ENCODE data around the gene MAPKBP1.

MAPKBP1 gene

GRCh38 chr15:41824062-41824745, 49.9 kb downstream of the MAPKBP1 start:
- DNase-seq, result no peak
- Histone ChIP-seq H3K9me3 (replicated peaks; ENCODE audit: insufficient read depth, low read length) (no peaks in the 10 kb centered on the region), H3K9me2 (replicated peaks; ENCODE audit: insufficient read depth, low read length) (no peaks in the 10 kb centered on the region), H3K4me2 (ENCODE audit: low read depth, low read length) (no peak overlapping the region), H3K4me3 (ENCODE audit: low read length) (no peak overlapping the region), H3K4me1 (ENCODE audit: low read length) (no peaks in the 10 kb centered on the region), H3K27ac (ENCODE audit: low read length) (no peak overlapping the region), H3K79me2 (ENCODE audit: low read length) (no peaks in the 10 kb centered on the region), H3K36me3 (replicated peaks; ENCODE audit: insufficient read depth, low read length) (no peaks in the 10 kb centered on the region), H2AFZ (ENCODE audit: low read length) (no peak overlapping the region), H3F3A (ENCODE audit: insufficient read depth, low read length) (no peaks in the 10 kb centered on the region), H4K20me1 (ENCODE audit: insufficient read depth, low read length) (no peaks in the 10 kb centered on the region), H3K9ac (ENCODE audit: low read length) (no peak overlapping the region), H3K27me3 (replicated peaks; ENCODE audit: insufficient read depth, low read length) (no peaks in the 10 kb centered on the region)
- TF ChIP-seq EZH2phosphoT487 (IDR thresholded peaks at IDR 0.05; ENCODE audit: low read length) (no peak), EZH2 (optimal IDR thresholded peaks at IDR 0.05; ENCODE audit: low read depth, low read length) (no peak), CTCF (IDR thresholded peaks at IDR 0.05; ENCODE audit: low read length) (no peak)

DNA sequence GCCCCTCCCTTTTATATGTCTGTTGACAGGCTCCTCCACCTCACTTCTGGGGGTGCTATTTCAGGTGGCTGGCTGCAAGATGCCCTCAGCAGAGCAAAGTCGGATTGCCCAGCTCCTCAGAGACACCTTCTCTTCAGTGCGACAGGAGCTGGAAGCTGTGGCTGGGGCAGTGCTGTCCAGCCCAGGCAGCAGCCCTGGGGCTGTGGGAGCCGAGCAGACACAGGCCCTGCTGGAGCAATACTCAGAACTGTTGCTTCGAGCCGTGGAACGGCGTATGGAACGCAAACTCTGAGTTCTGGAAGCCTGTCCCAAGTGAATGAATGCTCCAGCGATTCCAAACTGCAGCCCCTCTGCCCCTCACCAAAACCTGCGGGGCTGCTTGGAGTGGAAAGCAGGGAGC, 50.9 kb downstream of the MAPKBP1 start:
- Histone ChIP-seq H3K9me2 (replicated peaks; ENCODE audit: insufficient read depth, low read length) (no peaks in the 10 kb centered on the region), H3K36me3 (replicated peaks; ENCODE audit: insufficient read depth, low read length) (no peaks in the 10 kb centered on the region), H3F3A (ENCODE audit: insufficient read depth, low read length) (no peaks in the 10 kb centered on the region), H3K27ac (ENCODE audit: low read length) (no peak overlapping the region), H3K27me3 (replicated peaks; ENCODE audit: insufficient read depth, low read length) (no peaks in the 10 kb centered on the region), H3K9ac (ENCODE audit: low read length) (no peak overlapping the region), H2AFZ (ENCODE audit: low read length) (no peak overlapping the region), H3K4me3 (ENCODE audit: low read length) (no peak overlapping the region), H3K4me1 (ENCODE audit: low read length) (no peaks in the 10 kb centered on the region), H3K79me2 (ENCODE audit: low read length) (no peaks in the 10 kb centered on the region), H4K20me1 (ENCODE audit: insufficient read depth, low read length) (no peaks in the 10 kb centered on the region), H3K9me3 (replicated peaks; ENCODE audit: insufficient read depth, low read length) (no peaks in the 10 kb centered on the region), H3K4me2 (ENCODE audit: low read depth, low read length) (no peak overlapping the region)
- TF ChIP-seq CTCF (IDR thresholded peaks at IDR 0.05; ENCODE audit: low read length), result no peak
- no peak for DNase-seq

GRCh38 chr15:41825572-41826535, 51.6 kb downstream of the MAPKBP1 start:
- Histone ChIP-seq H2AFZ (ENCODE audit: low read length) (no peak overlapping the region), H3K36me3 (replicated peaks; ENCODE audit: insufficient read depth, low read length) (no peaks in the 10 kb centered on the region), H3K4me3 (ENCODE audit: low read length) (no peak overlapping the region), H4K20me1 (ENCODE audit: insufficient read depth, low read length) (no peaks in the 10 kb centered on the region), H3K27me3 (replicated peaks; ENCODE audit: insufficient read depth, low read length) (no peaks in the 10 kb centered on the region), H3K27ac (ENCODE audit: low read length) (no peak overlapping the region), H3F3A (ENCODE audit: insufficient read depth, low read length) (no peaks in the 10 kb centered on the region), H3K4me1 (ENCODE audit: low read length) (no peaks in the 10 kb centered on the region), H3K9me2 (replicated peaks; ENCODE audit: insufficient read depth, low read length) (no peaks in the 10 kb centered on the region), H3K9ac (ENCODE audit: low read length) (no peak overlapping the region), H3K4me2 (ENCODE audit: low read depth, low read length) (no peak overlapping the region), H3K79me2 (ENCODE audit: low read length) (no peaks in the 10 kb centered on the region), H3K9me3 (replicated peaks; ENCODE audit: insufficient read depth, low read length) (no peaks in the 10 kb centered on the region)
- DNase-seq, result no peak
- TF ChIP-seq EZH2phosphoT487 (IDR thresholded peaks at IDR 0.05; ENCODE audit: low read length), result no peak
- no peak for TF ChIP-seq EZH2 (optimal IDR thresholded peaks at IDR 0.05; ENCODE audit: low read depth, low read length)
- TF ChIP-seq CTCF (IDR thresholded peaks at IDR 0.05; ENCODE audit: low read length), result no peak

Measured in MM.1S (cell line).